Fibroblast of the aortic adventitia (primary cell): ENCODE results near the gene TMOD2. TPM values are rescaled to one million over a fixed set of nuclear protein-coding genes. Genes with fewer than 3 reads are reported as not detected.

ENCODE experiments used
- DNase-seq: peaks from one replicate; pipeline ENCODE4 v3.0.0-alpha.2; 2010; ENCODE audit warnings: low read depth
- H3K4me3 ChIP-seq: 2 replicates; pipeline ENCODE4 v1.5.1; 2011; ENCODE audit warnings: low read depth, mild to moderate bottlenecking, control low read depth, low read length, moderate library complexity
- CTCF ChIP-seq: IDR thresholded peaks from 2 replicates; pipeline ENCODE4 v1.5.1; 2011; ENCODE audit warnings: mild to moderate bottlenecking, low read length, control low read depth, inconsistent platforms; ENCODE audit not compliant: insufficient read depth
- total RNA-seq: library from RNA; depleted of rRNA; stranded (reverse); fragments of >200 nt; gene quantifications from 2 replicates; pipeline ENCODE4 v1.2.3, GENCODE V29; 2012; ENCODE audit warnings: low replicate concordance

TMOD2 gene
- total RNA-seq, 1 donor, result 11.2 TPM

- H3K4me3 ChIP-seq, result no peak overlapping the region
- no peak for DNase-seq
- no peak for TF ChIP-seq CTCF
Measured at GRCh38 chr15:51812598-51812997, 61.2 kb downstream of the TMOD2 start.

- no peak for TF ChIP-seq CTCF
- H3K4me3 ChIP-seq, result no peak overlapping the region
- DNase-seq, result no peak
Measured at GRCh38 chr15:51814606-51815005, 63.2 kb downstream of the TMOD2 start.

GRCh38 chr15:51816611-51817010 lies 65.2 kb downstream of the TMOD2 start:
- TF ChIP-seq CTCF, result no peak
- no peak for DNase-seq
- H3K4me3 ChIP-seq, result no peak overlapping the region

- H3K4me3 ChIP-seq, result no peak overlapping the region
- no peak for TF ChIP-seq CTCF
- no peak for DNase-seq
Measured at GRCh38 chr15:51818150-51818549, 66.8 kb downstream of the TMOD2 start.

- H3K4me3 ChIP-seq, result no peak overlapping the region
- TF ChIP-seq CTCF, result no peak
- DNase-seq, result no peak
Measured at GRCh38 chr15:51825698-51826097, 74.3 kb downstream of the TMOD2 start.

GRCh38 chr15:51828621-51829375 lies 77.4 kb downstream of the TMOD2 start:
- DNase-seq, result no peak
- H3K4me3 ChIP-seq, result no peak overlapping the region
- no peak for TF ChIP-seq CTCF
